GM15510 (cell line): ENCODE measurements around the gene MRGPRG.

Experiments
- POLR2A ChIP-seq: IDR thresholded peaks from 3 replicates; pipeline ENCODE4 v1.6.1; 2011; ENCODE audit warnings: borderline replicate concordance; ENCODE audit not compliant: insufficient read length; ENCODE audit errors: extremely low read depth

Gene MRGPRG

DNA sequence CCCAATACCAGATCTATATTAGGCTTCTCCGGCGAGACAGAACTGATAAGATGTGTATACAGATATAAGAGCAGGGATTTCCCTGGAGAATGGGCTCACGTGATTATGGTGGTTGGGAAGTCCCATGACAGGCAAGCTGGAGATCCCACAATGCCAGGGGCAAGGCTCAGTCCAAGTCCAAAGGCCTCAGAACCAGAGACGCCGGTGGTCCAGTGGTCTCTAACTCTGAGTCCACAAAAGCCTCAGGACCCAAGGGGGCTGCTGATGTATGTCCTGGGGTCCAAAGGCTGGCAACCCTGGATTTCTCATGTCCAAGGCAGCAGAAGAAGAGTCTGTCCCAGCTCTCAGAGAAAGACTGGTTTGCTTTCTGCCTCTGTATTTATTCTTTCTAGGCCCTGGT is 37.7 kb downstream of the MRGPRG start:
- TF ChIP-seq POLR2A, result no peak

GRCh38 chr11:3178349-3178748 is 40.3 kb downstream of the MRGPRG start:
- no peak for TF ChIP-seq POLR2A

DNA sequence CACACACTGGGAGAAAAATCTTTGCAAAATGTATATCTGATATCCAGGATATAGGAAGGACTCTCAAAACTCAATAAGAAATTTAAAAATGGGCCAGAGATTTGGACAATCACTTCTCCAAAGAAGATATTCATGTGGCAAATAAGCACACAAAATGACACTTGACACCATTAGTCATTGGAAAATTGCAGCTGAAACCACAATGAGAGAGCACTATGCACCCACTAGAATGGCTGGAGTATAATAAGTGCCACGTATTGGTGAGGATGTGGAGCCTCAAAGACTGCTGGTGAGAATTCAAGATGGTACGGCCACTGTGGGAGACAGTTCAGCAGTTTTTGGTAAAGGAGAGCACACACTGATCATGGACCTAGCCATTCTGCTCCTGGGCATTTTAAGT is 40.7 kb downstream of the MRGPRG start:
- no peak for TF ChIP-seq POLR2A

DNA sequence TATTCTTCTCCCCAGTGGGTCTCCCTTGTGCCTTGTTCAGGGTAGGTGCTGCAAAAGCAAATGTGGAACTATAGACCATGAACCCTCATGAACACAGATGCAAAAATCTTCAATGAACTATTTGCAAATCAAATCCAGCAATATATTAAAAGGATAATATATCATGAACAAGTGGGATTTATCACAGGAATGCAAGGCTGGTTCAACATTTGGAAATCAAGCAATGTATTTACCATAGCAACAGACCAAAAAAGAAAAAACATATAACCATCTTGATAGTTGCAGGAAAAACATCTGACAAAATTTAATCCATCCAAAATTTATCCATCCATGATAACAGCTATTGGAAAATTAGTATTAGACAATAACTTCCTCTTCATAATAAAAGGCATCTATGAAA is 42.1 kb downstream of the MRGPRG start:
- no peak for TF ChIP-seq POLR2A

- TF ChIP-seq POLR2A, result no peak
Observed at GRCh38 chr11:3175194-3175593, 43.4 kb downstream of the MRGPRG start.

DNA sequence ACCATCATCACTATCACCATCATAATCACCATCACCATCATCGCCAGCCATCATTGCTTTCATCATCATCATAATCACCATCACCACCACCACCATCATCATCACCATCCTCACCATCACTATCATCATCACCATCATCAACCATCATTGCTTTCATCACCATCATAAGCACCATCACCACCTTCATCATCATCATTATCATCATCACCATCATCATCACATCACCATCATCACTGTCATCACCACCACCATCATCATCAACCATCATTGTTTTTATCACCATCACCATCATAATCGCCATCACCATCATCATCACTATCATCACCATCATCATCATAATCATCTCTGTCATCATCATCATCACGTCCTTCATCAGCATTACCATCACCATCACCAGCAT is 44.2 kb downstream of the MRGPRG start:
- TF ChIP-seq POLR2A, result no peak

DNA sequence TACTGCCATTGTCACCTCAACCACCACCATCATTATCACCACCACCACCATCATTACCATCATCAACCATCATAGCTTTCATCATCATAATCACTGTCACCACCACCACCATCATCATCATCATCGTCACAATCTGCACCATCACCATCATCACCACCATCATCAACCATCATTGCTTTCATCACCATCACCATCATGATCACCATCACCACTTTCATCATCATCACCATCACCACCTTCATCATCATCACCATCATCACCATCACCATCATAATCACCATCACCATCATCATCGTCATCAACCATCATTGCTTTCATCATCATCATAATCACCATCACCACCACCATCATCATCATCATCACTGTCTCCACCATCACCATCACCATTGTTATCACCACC is 44.8 kb downstream of the MRGPRG start:
- no peak for TF ChIP-seq POLR2A

DNA sequence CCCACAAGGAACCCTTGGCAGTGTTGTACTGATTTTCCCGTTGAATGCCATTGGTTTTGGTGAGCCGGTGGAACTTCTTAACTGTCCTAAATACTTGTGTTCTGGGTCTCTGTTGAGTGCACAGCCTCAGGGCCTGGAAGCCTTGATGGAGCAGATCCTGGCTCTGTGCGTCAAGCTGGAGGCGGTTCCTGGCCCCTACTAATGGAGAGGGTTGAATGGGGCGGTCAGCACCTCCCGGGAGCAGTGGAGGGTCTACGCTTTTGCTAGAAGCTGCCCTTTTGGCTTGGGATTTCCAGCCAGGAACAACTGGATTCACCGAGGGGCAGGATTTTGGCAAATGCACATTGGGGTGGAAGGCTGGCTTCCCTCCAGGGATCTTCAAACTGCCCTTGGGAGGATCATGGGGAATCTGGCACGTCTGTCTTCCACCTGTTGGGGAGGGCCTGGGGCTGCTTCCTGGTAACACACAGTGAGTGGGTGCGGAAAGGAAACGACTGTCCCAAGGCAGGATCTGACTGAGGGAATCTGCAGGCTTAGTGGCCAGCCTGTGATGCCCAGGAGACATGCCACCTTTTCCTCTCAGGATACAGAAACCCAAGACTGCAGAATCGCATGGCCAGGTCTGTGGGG is 46.6 kb downstream of the MRGPRG start:
- no peak for TF ChIP-seq POLR2A

DNA sequence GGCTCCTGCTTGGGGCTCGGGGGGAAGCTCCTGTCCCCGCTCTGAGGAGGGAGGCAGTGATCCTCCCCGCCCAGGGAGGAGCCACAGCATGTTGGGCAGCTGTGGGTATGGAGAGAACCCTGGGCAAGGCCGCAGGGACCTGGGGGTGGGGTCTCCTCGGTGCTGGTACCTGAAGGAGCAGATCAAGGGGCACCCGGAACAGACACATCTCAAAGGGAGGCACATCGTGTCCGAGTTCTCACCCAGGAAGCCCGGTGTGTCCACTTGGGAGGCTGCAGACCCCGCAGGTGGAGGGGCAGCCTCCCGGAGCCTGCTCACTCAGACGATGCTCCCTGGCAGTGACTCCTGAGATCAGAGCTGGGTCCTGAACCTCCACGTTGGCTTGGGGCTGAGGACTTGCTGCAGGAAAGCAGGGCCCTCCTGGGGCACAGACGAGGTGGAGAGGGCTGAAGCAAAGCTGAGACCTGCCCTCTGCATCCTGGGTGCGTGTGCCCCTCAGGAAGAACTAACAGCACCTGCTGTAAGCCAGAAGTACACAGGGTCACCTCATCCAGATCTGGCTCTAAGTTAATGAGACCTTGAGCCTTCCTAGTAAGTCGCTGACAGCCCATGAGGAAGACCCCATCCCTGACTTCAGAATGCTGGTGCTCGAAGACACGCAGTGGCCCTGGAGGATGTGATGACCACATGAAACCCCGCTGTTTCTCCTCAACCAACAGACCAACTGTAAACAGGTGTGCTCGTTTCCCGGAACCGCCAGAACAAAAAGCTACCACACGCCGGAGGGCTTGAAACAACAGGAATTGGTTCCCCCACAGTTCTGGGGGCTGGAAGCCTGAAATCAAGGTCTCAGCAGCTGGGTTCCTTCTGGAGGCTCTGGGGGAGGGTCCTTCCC is 47.6 kb downstream of the MRGPRG start:
- TF ChIP-seq POLR2A, result no peak

DNA sequence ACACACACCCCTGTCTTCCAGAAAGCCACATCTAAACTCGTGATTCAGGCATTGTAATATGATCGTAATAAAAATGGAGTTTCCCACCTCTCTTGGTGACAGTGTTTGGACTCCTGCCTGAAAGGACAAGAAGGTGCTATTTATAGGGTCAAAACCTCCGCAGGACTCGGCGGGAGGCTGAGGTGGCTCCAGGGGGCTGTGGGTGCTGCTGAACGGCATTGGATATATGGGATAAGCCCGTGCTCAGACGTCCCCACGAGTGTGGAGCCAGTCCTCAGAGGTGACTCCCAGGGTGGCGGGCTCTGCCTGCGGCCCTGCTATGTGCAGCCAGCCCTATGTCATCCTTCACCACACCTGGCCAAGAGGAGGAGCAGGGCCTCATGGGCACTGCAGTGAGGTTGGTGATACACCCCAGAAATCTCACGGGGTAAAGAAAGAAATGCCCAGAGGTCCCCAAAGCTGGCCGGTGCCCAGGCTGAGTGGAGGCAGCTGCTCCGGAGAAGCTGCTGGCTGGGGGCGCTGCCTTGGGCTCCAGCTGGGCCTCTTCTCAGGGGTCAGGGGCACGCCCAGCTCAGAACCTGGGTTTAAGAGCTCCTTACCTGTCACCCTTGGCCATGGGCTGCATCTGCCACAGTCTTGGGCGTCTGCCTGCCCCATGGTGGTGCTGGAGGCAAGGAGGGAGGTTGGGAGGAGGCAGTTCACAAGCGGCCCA is 48.4 kb downstream of the MRGPRG start:
- no peak for TF ChIP-seq POLR2A

GRCh38 chr11:3169255-3170043 is 49.2 kb downstream of the MRGPRG start:
- TF ChIP-seq POLR2A, result no peak
